Measurements from ENCODE around the gene RAD51B.

DNA sequence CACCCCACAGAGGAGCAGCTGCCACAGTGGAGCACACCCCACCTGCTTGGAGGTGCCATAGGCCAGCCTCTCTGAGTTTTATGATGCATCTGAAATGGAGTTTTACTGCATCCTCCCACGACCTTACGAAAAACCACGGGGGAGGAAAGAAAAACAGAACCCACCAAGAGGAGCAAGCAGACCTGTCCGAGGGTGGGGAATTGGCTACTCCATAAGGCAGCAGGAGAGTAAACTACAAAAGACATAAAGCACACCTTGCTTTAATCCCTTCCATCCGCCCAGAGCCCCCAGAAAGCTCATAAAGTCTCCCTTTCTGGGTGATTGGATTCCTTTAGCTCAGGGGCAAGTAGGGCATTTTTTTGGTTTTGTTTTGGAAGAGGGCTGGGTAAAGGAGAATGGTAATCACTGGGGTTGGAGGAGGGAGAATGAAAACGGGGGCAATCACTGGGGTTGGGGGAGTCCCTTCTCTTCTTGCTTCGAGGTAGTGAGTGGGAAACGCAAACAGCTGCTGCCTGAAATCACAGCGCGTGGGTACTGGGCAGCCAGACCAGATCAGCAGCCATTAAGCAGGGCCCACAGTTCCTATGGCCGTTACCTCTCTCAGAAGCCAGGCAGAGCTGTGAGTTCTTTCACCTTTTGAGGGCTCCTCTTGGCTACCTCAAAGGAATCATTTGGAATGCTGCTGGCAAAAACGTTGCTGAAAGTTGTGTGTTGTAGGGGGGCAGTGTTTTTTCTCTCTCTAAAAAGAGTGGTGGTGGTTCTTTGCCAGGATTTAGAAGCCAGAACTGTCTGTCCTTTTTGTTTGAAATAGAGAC is 539.6 kb downstream of the RAD51B start:
- TF ChIP-seq, protein P1, sequence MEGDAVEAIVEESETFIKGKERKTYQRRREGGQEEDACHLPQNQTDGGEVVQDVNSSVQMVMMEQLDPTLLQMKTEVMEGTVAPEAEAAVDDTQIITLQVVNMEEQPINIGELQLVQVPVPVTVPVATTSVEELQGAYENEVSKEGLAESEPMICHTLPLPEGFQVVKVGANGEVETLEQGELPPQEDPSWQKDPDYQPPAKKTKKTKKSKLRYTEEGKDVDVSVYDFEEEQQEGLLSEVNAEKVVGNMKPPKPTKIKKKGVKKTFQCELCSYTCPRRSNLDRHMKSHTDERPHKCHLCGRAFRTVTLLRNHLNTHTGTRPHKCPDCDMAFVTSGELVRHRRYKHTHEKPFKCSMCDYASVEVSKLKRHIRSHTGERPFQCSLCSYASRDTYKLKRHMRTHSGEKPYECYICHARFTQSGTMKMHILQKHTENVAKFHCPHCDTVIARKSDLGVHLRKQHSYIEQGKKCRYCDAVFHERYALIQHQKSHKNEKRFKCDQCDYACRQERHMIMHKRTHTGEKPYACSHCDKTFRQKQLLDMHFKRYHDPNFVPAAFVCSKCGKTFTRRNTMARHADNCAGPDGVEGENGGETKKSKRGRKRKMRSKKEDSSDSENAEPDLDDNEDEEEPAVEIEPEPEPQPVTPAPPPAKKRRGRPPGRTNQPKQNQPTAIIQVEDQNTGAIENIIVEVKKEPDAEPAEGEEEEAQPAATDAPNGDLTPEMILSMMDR (IDR thresholded peaks at IDR 0.05): no peak
- no peak for TF ChIP-seq REST (IDR thresholded peaks at IDR 0.05; ENCODE audit: insufficient read depth in 1 of 2, low read depth in 2 of 2, low read length in 1 of 2)
- no peak for TF ChIP-seq SIN3A (IDR thresholded peaks at IDR 0.05; ENCODE audit: borderline replicate concordance, insufficient read depth, low read depth, low read length)
- no peak for TF ChIP-seq POLR2AphosphoS5 (IDR thresholded peaks at IDR 0.05; ENCODE audit: low read depth, low read length)
